DOHH2 (cell line): Measurements from ENCODE around the gene ZNF468.

ENCODE experiments used
- EZH2phosphoT487 ChIP-seq: fragments of 200-600 bp; sonication (generic); IDR thresholded peaks from 2 replicates; pipeline ENCODE4 v1.6.1; 2017; ENCODE audit warnings: borderline replicate concordance, mild to moderate bottlenecking, antibody characterized with exemption, low read length, moderate library complexity, mixed read lengths
- TF ChIP-seq, protein P1 (sequence below): fragments of 200-600 bp; sonication (generic); IDR thresholded peaks from one replicate; pipeline ENCODE4 v1.5.1; 2014; ENCODE audit warnings: antibody characterized with exemption, mild to moderate bottlenecking, low read depth, low read length; ENCODE audit not compliant: poor library complexity, severe bottlenecking

DNA sequence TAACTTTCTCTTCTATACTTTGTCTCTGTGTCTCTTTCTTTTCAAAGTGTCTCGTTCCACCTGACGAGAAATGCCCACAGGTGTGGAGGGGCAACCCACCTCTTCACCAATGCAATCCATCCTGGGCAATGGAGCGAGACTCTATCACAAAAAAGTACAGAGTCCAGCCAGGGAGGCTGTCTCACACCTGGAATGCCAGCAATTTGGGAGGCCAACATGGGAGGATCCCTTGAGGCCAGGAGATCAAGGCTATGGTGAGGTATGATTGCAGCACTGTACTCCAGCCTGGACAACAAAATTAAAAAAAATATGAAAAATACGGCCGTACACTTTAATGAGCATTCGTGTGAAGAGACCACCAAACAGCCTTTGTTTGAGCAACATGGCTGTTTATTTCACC lies 68.0 kb downstream of the ZNF468 start:
- TF ChIP-seq, protein P1, sequence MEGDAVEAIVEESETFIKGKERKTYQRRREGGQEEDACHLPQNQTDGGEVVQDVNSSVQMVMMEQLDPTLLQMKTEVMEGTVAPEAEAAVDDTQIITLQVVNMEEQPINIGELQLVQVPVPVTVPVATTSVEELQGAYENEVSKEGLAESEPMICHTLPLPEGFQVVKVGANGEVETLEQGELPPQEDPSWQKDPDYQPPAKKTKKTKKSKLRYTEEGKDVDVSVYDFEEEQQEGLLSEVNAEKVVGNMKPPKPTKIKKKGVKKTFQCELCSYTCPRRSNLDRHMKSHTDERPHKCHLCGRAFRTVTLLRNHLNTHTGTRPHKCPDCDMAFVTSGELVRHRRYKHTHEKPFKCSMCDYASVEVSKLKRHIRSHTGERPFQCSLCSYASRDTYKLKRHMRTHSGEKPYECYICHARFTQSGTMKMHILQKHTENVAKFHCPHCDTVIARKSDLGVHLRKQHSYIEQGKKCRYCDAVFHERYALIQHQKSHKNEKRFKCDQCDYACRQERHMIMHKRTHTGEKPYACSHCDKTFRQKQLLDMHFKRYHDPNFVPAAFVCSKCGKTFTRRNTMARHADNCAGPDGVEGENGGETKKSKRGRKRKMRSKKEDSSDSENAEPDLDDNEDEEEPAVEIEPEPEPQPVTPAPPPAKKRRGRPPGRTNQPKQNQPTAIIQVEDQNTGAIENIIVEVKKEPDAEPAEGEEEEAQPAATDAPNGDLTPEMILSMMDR = no peak
- no peak for TF ChIP-seq EZH2phosphoT487
